Uterus (tissue), 2 donors: Measurements from ENCODE around the gene TANGO6.

Experiments
- CTCF ChIP-seq, 4 experiments: fragments of 200-600 bp in 2 of 4; fragments of 450-650 bp in 2 of 4; sonication (generic) in 2 of 4; IDR thresholded peaks; one replicate each; pipeline ENCODE4 v1.5.1; 2016 to 2019; ENCODE audit warnings: antibody characterized with exemption in 4 of 4, mild to moderate bottlenecking in 2 of 4, moderate library complexity in 1 of 4
- POLR2A ChIP-seq, 2 donors: fragments of 450-650 bp; IDR thresholded peaks; one replicate each; pipeline ENCODE4 v1.6.1; 2016; ENCODE audit warnings: antibody characterized with exemption in 2 of 2, mild to moderate bottlenecking in 1 of 2, moderate library complexity in 1 of 2

- TF ChIP-seq CTCF (IDR thresholded peaks at IDR 0.05) (no peak), POLR2A (IDR thresholded peaks at IDR 0.05) (no peak)
Observed at GRCh38 chr16:69033151-69033949, 190.0 kb downstream of the TANGO6 start.
